Activated B cell treated with CpG ODN at 0.5 μM for 24 hours (primary cell): ENCODE results near the gene RANBP10. TPM values are rescaled to one million over a fixed set of nuclear protein-coding genes. Genes with fewer than 3 reads are reported as not detected.

Experiments
- ATAC-seq: fragments of 200-7000 bp; cut with Tn5 transposase; one replicate; pipeline ENCODE4 v1.10.0; 2021; ENCODE audit warnings: low read depth, mild to moderate bottlenecking, moderate library complexity
- CTCF ChIA-PET: fragments of 350-600 bp; sonication (Branson Sonifier 250); formaldehyde crosslinking; loops from one replicate; lab custom pipeline; 2021; ENCODE audit warnings: antibody characterized with exemption; lab: Charles Lee
- POLR2A ChIA-PET: fragments of 350-600 bp; sonication (Branson Sonifier 250); formaldehyde crosslinking; loops from one replicate; lab custom pipeline; 2021; ENCODE audit warnings: antibody characterized with exemption; lab: Charles Lee
- DNase-seq: peaks from one replicate; pipeline ENCODE4 v3.0.0; 2022
- H3K27ac Mint-ChIP-seq: one replicate; pipeline ENCODE4 v1.8.0; 2020; ENCODE audit warnings: mixed read lengths
- H3K27me3 Mint-ChIP-seq: one replicate; pipeline ENCODE4 v1.8.0; 2021; ENCODE audit warnings: mixed read lengths
- H3K36me3 Mint-ChIP-seq: one replicate; pipeline ENCODE4 v1.8.0; 2021; ENCODE audit warnings: low read depth, mixed read lengths
- H3K4me1 Mint-ChIP-seq: one replicate; pipeline ENCODE4 v1.8.0; 2021; ENCODE audit warnings: mixed read lengths
- H3K4me3 Mint-ChIP-seq: one replicate; pipeline ENCODE4 v1.8.0; 2020; ENCODE audit warnings: mild to moderate bottlenecking, mixed read lengths
- H3K9me3 Mint-ChIP-seq: one replicate; pipeline ENCODE4 v1.8.0; 2020; ENCODE audit warnings: mixed read lengths
- intact Hi-C: fragments of 100-400 bp; cut with micrococcal nuclease; formaldehyde crosslinking; loops from one replicate; pipeline ENCODE4 v1.15.1; 2024
- total RNA-seq: library from RNA; stranded (reverse); gene quantifications from 2 replicates; pipeline ENCODE4 v1.2.3, GENCODE V29; 2022
- TF ChIP-seq, protein P1 (sequence below): fragments of 200-600 bp; IDR thresholded peaks from one replicate; pipeline ENCODE4 v1.8.0; 2022; ENCODE audit warnings: antibody characterized with exemption, mild to moderate bottlenecking

Gene RANBP10
- total RNA-seq, 1 donor from 2014 or later = 30.6 TPM

DNA sequence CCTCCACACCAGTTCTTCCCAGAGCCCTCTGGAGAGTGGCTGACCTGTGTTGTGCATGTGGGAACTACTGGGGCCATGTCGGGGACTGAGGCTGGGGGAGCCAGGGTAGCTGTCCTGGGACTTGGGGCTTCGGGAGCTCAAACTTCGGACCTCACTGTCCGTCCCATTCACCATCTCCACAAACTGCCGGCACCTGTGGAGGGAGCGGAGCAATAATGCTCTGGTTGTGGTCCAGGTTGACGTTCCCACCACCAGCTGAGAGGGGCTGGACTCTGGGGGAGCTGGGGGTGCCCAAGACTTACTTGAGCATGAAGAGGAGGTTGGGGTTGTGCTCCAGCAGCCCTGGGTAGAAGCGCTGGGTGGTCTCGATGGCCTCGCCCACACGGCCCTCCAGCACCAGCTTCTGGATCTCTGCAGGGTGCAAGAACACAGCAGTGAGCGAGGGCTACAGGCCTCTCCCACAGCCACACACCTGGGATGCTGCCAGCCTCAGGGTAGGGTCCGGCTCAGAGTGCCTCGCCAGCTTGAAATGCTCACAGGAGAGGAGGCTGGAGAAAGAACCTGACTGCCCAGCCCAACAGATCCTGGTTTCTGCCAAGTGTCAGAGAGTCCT lies 76.6 kb downstream of the RANBP10 start:
- POLR2A ChIA-PET = interaction anchor here (0.5 kb wide), 1 partner anchor 24 kb away, joined by 4 read pairs; no protein-coding TSS in a partner anchor
- Mint-ChIP-seq H3K36me3 (peaks cover 78% of the 10 kb centered on the region), H3K27me3 (no peaks in the 10 kb centered on the region), H3K27ac (no peak overlapping the region), H3K4me3 (no peak overlapping the region), H3K9me3 (no peaks in the 10 kb centered on the region), H3K4me1 (no peaks in the 10 kb centered on the region)
- intact Hi-C loops = no loop called here
- TF ChIP-seq, protein P1, sequence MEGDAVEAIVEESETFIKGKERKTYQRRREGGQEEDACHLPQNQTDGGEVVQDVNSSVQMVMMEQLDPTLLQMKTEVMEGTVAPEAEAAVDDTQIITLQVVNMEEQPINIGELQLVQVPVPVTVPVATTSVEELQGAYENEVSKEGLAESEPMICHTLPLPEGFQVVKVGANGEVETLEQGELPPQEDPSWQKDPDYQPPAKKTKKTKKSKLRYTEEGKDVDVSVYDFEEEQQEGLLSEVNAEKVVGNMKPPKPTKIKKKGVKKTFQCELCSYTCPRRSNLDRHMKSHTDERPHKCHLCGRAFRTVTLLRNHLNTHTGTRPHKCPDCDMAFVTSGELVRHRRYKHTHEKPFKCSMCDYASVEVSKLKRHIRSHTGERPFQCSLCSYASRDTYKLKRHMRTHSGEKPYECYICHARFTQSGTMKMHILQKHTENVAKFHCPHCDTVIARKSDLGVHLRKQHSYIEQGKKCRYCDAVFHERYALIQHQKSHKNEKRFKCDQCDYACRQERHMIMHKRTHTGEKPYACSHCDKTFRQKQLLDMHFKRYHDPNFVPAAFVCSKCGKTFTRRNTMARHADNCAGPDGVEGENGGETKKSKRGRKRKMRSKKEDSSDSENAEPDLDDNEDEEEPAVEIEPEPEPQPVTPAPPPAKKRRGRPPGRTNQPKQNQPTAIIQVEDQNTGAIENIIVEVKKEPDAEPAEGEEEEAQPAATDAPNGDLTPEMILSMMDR = no peak
- DNase-seq (no peak), ATAC-seq (no peak)
- CTCF ChIA-PET = no interaction called here

DNA sequence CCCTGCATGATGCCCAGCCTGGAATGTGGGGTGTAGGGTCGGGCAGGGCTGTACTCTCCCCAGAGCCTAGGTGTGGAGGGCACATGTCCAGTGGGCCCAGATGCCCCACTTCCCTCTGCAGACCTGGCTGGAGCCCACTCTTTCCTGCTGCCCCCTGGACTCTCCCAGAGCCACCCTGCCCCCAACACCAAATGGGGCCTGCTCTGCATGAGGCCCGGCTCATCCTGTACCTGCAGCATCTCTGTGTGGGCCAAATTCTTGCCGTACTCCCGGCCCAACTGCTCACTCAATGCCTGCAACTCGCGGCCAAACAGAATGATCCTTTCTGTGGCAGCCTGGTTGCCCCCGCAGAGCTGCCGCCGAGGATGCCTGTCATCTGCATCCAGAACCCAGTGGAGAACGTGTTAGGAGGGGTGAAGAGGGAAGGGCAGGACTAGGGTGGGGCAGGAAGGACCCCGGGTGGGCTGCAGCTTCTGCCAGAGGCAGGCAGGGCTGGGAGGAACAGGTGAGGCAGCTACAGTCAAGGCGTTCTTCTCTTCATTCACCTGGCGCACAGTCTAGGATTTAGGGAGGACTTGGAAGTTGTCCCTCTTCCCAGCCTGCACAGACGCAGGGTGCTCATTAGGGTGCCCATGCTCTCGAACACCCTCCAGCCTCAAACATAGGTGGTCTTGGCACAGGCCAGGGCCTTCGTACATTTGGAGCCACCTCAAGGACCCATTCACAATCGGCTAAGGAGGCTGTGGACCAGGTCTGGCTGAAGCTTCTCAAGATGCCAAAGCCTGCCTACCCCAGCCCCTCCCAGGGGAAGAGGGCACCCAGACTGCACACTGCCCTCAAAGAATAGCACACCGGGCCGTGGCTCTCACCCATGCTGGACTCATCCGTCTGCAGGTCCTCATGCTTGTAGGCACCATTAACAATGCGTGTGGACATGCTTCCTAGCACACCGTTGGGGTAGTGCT lies 78.6 kb downstream of the RANBP10 start:
- intact Hi-C loops = no loop called here
- Mint-ChIP-seq H3K4me1 (peaks cover 5% of the 10 kb centered on the region), H3K4me3 (no peak overlapping the region), H3K36me3 (peaks cover 73% of the 10 kb centered on the region), H3K9me3 (no peaks in the 10 kb centered on the region), H3K27me3 (no peaks in the 10 kb centered on the region), H3K27ac (no peak overlapping the region)
- TF ChIP-seq, protein P1 = no peak
- ATAC-seq = no peak
- ChIA-PET POLR2A (interaction anchor here (1.8 kb wide), 1 partner anchor 9 kb away, joined by 4 read pairs; the partner anchor contains the start of gene GFOD2), CTCF (no interaction called here)
- DNase-seq = no peak

DNA sequence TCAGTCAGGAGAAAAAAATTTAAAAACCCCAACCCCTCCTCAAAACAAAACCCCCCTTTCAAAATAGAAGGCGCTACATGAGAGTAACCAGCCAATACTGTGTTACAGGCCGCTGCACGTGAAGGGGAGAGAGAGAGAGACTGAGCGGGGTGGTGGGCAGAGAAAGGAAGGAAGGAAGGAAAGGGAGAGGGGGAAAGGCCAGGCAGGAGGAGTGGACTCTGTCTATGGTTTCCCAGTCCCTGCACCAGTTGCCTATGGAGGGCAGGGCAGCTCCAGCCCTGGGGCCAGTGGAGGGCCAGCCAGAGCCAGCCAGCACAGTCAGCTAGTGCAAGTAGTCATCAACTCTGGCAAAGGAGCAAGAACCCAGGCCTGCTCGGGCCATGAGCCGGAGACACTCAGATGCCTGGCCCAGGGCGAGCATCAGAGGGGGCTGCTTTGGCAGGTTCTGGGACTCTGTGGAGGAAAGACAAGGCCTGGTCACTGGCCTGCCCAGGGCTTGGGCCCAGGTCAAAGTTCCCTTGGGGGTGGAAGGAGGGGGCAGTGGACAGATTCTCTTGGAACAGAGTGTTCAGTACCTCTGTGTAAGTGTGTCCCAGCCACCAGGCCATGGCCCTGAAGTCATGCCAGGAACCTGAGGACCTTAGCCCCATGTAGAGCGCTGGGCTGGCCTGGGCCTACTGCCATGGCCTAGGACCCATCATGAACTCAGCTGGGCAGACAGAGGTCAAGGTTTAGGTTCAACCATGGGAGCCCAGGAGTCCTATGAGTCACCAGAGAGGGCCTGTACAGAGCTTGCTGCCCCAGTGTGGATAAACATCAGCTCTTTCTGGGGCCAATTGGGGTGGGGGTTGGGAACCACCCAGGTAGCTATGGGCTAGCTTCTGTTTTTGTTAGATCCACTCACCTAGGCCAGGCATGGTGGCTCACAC lies 80.0 kb downstream of the RANBP10 start:
- H3K9me3 Mint-ChIP-seq = no peaks in the 10 kb centered on the region
- POLR2A ChIA-PET = no interaction called here
- CTCF ChIA-PET = no interaction called here
- no peaks in the 10 kb centered on the region for H3K27me3 Mint-ChIP-seq
- TF ChIP-seq, protein P1 = no peak
- peaks cover 62% of the 10 kb centered on the region for H3K36me3 Mint-ChIP-seq
- no peak for DNase-seq
- intact Hi-C loops = no loop called here
- peaks cover 5% of the 10 kb centered on the region for H3K4me1 Mint-ChIP-seq
- ATAC-seq = no peak
- H3K4me3 Mint-ChIP-seq = no peak overlapping the region
- H3K27ac Mint-ChIP-seq = no peak overlapping the region

DNA sequence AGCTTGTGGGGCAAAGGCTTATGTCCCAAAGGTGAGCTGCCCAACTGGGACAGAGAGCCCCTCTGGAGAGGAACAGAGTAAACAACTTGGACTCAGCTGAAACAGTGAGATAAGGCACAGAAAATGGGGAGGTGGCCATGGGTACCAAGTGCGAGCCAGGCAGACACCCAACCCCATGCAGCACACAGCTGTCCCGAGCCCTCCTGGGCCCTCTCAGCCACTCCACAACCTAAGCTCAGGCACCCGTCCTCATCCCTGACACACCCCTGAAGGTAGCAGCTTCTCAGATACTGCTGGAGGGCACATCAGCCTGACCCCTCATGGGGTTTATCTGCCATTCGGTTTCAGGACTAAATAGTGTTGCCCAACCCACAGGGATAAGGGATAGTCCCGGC lies 82.5 kb downstream of the RANBP10 start:
- intact Hi-C loops = no loop called here
- H3K4me1 Mint-ChIP-seq = peaks cover 16% of the 10 kb centered on the region
- ATAC-seq (no peak), DNase-seq (no peak)
- TF ChIP-seq, protein P1 = no peak
- H3K27me3 Mint-ChIP-seq = no peaks in the 10 kb centered on the region
- POLR2A ChIA-PET = no interaction called here
- no peak overlapping the region for H3K27ac Mint-ChIP-seq
- no peak overlapping the region for H3K4me3 Mint-ChIP-seq
- CTCF ChIA-PET = no interaction called here
- peaks cover 42% of the 10 kb centered on the region for H3K36me3 Mint-ChIP-seq
- no peaks in the 10 kb centered on the region for H3K9me3 Mint-ChIP-seq
